Left renal cortex interstitium (tissue), 4 donors: ENCODE results near the gene AUTS2. TPM values are rescaled to one million over a fixed set of nuclear protein-coding genes. Genes with fewer than 3 reads are reported as not detected.
"Not testable (repeated sequence)": the region's sequence is repeated elsewhere in the genome, so short reads cannot be mapped to it uniquely, and the experiment has no call there.

Experiments used
- DNase-seq, 4 donors: peaks; one replicate each; pipeline ENCODE4 v3.0.0-alpha.2; 2013; ENCODE audit warnings: low read depth in 4 of 4, low spot score in 2 of 4, missing footprints in 1 of 4
- polyA plus RNA-seq, 4 donors: library from polyadenylated mRNA; unstranded; fragments of 120-200 nt; gene quantifications; one replicate each; pipeline ENCODE4 v1.2.1, GENCODE V29; 2013; ENCODE audit not compliant: insufficient read length in 4 of 4

The AUTS2 gene
- polyA plus RNA-seq, 4 donors, result 56.5 to 144 (median 82.8) TPM

DNA sequence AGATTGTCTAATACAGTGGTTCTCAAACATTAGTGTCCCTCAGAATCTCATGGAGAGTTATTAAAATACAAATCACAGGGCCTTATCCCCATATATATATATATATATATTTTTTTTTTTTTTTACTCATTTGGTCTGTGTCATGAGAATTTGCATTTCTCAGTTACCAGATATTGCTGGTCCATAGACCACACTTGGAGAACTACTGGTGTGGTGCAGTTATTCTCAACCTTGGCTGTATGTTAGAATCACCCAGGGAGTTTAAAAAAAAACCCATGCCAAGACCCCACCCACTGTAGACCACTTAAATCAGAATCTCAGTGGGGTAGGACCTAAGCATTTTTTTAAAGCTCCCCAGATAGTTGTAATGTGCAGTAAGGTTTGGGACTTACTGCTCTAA is 179.9 kb downstream of the AUTS2 start:
- DNase-seq, result no peak

GRCh38 chr7:69780379-69780778 is 182.1 kb downstream of the AUTS2 start:
- peak in 1 of 4 donors; percentile 56 for DNase-seq

DNA sequence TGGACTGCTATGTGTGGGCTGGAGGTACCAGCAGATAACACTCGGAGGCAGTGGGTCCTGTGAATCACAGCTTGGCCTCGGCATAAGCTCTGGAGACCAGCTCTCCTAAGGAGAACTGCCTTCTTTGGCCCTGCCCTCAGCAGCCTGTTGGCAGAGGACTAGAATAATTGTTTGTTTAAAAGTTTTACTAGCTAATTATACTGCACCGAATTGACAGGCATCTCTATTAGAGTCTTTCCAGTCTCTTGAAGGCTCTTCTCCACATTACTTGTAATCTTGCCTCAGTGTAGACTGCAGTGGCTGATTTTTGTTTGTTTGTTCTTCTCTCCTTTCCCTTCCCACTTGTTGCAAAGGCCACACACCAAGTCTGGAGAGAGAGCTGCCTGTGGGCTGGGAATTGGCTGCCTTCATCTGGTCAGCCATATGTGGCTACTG is 183.2 kb downstream of the AUTS2 start:
- no peak for DNase-seq

DNA sequence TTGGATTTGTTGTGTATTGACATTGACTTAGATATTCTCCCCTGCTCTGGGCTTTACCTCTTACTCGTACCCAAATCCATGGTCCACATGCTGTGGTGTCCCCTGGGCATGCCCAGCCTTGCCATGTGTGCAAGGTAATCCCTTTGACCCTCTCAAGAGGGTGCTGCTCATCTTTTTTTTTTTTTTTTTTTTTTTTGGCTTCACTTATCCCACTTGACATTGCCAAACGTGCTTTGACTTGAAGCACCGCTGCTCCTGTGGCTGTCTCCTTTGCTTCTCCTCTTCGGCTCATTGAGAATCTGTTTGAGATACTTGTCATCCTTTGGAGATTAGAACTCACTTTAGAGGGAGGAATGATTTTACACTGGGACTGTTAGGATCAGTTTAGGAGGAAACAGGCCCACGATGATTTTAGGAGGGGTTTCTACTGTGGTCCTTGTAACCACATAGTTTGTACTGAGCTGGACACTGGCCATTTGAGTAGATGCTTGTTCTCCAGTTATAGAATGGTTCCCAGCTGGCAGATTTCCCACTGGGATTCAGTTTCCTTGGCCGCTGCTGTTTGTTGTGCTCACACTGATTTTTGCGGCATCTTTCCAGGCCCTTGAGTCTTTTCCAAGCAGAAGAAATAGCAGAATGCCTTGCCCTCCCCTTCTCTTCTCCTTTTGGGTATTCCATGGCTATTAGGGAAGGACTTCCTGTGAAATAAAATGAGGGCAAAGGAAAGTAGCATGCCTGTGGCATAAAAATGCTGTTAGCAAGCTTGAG is 184.8 kb downstream of the AUTS2 start:
- DNase-seq, result peak in 1 of 4 donors; percentile 32

DNA sequence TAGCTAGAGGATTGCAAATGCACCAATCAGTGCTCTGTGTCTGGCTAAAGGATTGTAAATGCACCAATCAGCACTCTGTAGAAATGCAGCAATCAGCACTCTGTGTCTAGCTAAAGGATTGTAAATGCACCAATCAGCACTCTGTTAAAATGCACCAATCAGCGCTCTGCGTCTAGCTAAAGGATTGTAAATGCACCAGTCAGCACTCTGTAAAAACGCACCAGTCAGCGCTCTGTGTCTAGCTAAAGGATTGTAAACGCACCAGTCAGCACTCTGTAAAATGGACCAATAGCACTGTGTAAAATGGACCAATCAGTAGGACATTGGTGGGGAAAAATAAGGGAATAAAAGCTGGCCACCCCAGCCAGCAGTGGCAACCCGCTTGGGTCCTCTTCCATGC is 187.9 kb downstream of the AUTS2 start:
- not testable (repeated sequence) for DNase-seq

DNA sequence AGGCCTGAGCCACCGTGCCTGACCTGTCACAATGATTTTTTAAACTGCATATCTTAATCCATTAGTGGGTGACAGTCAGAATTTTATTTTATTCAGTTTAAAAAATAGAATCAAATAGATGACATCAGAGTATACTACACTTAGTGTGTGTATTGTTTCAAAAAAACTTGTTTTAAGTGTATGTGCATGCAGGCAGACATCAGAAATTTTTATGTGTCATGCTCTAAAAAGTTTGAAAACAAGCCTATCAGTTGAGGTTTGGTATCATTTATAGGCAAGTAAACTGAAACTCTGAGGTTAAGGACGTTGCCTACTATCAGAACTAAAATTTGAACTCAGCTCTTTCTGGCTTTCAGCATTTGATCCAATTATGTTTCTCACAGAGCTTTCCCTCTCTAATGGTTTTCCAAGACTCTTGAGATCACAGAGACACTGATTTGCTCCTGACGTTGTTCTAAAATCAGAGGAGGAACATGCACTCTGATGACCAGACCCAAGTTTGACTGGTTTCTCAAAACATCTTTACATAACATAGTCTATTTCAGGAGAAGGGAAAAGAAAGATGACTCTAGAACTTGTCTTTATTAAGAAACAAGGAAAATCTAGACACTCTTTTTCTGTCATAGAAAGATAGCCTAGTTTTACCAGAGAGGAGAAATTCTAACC is 188.6 kb downstream of the AUTS2 start:
- DNase-seq, result no peak

DNA sequence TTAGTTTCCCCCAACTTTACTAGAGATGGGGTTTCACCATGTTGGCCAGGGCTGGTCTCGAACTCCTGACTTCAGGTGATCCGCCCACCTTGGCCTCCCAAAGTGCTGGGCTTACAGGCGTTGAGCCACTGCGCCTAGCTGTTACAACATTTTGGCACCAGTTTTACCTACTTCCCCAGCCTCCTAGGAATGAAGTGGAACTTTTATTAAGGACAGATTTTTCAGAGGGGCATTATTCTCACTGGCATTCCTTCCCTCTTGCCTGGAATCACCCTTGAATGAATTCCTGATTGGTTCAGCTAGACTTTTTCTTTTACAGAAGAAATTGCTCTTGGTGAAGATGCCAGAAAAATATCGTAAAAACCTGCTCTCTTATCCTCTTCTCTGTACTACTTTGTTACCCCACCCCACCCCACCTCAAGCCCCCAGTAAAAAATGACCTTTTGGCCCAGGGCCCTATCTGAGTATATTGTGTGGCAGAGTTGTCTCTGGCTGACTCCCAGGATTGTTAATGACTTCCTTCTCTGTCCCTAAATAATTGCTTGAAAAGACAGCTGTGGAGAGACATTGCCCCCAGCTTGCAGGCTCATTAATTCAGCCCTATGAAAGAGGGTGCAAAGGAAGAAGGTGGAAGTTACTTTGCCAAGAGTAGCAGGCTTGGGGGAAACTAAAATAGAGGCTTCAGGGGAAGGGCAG is 189.6 kb downstream of the AUTS2 start:
- no peak for DNase-seq

GRCh38 chr7:69789563-69789962 is 191.3 kb downstream of the AUTS2 start:
- DNase-seq, result no peak

GRCh38 chr7:69790977-69791724 is 192.9 kb downstream of the AUTS2 start:
- no peak for DNase-seq

- no peak for DNase-seq
These were observed 193.5 kb downstream of the AUTS2 start for GRCh38 chr7:69791739-69792138.

DNA sequence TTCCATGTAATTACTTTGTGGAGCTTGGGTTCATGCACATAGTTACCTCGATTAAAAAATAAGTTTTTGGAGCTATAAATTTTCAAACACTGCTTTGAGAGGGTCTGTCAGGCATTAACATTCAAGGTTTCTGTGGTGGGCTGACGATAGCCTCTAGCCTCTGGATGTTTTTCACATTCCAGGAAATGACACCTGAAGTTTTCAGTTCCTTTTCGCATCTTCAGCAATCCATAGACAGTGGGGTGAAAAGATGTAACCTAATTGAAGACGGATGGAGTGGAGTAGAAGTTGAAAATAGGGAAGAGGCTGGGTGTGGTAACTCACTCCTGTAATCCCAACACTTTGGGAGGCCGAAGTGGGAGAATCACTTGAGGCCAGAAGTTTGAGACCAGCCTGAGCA is 197.7 kb downstream of the AUTS2 start:
- DNase-seq, result no peak

DNA sequence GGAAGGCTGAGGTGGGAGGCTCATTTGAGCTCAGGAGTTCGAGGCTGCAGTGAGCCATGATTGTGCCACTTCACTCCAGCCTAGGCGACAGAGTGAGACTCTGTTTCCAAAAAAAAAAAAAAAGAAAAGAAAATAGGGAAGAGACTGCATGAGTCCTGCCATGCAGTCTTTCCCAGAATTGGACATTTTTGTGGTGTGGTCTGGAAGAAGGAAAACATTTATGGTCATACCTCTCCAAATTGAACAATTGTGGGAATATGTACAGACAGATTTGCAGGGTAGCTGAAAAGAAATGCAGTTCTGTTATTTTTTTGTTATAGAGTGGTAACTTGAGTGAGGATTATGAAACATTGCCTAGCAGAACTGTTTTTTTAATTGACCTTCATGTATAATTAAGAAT is 198.1 kb downstream of the AUTS2 start:
- DNase-seq, result no peak

DNA sequence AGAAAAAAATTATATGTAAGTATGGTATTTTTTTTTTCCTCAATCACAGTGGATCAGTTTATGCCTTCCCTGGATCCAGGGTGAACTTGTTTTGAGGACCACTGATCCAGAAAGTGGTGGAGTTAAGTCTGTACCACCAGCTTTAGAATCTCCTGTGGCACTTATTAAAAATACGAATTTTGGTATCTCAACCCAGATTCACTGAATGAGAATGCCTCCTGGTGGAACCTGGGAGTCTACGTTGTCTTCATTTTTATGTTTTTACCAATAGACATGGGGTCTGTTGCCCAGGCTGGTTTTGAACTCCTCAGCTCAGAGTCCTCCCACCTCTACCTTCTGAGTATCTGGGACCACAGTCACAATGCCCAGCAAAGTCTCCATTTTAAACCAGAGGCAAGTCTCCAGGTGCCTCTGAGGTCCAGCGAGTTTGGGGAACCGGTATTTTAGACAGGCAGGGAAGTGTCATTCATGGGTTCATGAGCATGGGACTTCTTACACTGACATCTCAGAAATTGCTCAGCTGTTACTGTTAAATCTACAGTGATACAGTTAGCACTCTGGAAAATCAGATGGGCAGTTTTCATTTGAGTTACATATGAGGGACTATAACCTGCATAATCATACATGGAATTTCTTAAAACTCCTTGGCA is 200.9 kb downstream of the AUTS2 start:
- DNase-seq, result no peak

DNA sequence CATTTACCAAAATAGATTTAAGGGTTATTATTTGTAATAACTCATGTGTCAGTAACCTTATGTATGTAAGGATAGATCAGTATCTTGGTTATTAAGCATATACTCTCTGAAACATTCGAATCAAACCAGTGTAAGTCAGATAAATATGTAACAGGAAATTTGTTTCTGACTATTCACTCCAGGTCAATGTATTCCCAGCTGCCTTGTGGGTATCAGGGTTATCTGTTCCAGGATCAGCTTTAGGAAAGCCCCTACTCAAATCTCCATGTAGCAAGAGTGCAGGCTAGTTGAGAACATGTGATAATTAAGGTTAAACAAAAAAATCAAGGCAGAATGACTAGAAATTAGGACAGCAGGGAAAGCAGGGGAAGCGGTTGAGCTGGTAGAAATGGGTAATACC is 201.7 kb downstream of the AUTS2 start:
- no peak for DNase-seq

GRCh38 chr7:69800495-69800894 is 202.2 kb downstream of the AUTS2 start:
- DNase-seq, result no peak

- DNase-seq, result no peak
These were observed 203.7 kb downstream of the AUTS2 start for GRCh38 chr7:69801729-69802682.

DNA sequence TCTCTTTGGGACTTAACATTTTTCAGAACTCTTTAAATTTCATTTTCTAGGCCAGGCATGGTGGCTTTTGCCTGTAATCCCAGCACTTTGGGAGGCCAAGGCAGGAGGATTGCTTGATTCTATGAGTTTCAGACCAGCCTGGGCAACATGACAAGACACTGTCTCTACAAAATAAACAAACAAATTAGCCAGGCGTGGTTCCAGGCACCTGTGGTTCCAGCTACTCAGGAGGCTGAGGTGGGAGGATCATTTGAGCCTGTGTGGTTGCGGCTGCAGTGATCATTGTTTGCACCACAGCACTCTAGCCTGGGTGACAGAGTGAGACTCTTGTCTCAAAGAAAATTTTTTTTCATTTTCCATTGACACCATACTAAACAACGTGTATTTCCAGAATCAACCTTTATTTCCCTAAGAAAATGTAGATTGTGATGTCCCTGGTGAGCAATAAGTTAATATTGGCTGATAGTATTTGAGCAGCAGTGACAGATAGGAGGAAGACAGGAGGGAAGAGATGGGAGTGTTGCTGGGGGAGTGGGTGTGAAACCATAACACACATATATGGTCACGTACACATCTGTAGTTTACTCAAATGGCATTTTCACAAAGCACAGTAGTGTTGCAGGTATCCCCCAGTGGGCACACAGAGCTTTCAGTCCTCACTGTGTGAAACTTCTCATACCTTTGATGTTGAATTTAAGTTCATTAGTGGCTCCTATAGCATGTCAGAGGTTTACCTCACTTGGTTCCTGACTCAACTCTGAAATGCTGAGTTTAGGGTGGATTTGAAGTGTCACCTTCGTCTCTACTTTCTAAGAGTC is 205.6 kb downstream of the AUTS2 start:
- no peak for DNase-seq

GRCh38 chr7:69804962-69805361 is 206.7 kb downstream of the AUTS2 start:
- DNase-seq, result no peak
